HUES48 (cell line): Measurements from ENCODE around the gene TMEM131L.
"Not testable (repeated sequence)": the region's sequence is repeated elsewhere in the genome, so short reads cannot be mapped to it uniquely, and the experiment has no call there.

Source experiments
- H3K27ac ChIP-seq: one replicate; pipeline ENCODE4 v1.7.0; 2013; ENCODE audit warnings: low read depth, low read length, inconsistent platforms
- H3K27me3 ChIP-seq: 2 replicates; pipeline ENCODE4 v1.6.1; 2013; ENCODE audit warnings: mild to moderate bottlenecking, low read length; ENCODE audit not compliant: control insufficient read depth, insufficient read depth
- H3K36me3 ChIP-seq: 2 replicates; pipeline ENCODE4 v1.6.1; 2013; ENCODE audit warnings: low read length; ENCODE audit not compliant: control insufficient read depth, insufficient read depth
- H3K4me1 ChIP-seq: 2 replicates; pipeline ENCODE4 v1.6.1; 2013; ENCODE audit warnings: mild to moderate bottlenecking, low read length; ENCODE audit not compliant: control insufficient read depth, insufficient read depth
- H3K4me3 ChIP-seq: 2 replicates; pipeline ENCODE4 v1.5.1; 2013; ENCODE audit warnings: mild to moderate bottlenecking, low read depth, low read length
- H3K9ac ChIP-seq: 2 replicates; pipeline ENCODE4 v1.6.1; 2013; ENCODE audit warnings: mild to moderate bottlenecking, low read depth, low read length, moderate library complexity
- H3K9me3 ChIP-seq: 2 replicates; pipeline ENCODE4 v1.6.1; 2013; ENCODE audit warnings: low read length; ENCODE audit not compliant: control insufficient read depth, insufficient read depth

TMEM131L gene

DNA sequence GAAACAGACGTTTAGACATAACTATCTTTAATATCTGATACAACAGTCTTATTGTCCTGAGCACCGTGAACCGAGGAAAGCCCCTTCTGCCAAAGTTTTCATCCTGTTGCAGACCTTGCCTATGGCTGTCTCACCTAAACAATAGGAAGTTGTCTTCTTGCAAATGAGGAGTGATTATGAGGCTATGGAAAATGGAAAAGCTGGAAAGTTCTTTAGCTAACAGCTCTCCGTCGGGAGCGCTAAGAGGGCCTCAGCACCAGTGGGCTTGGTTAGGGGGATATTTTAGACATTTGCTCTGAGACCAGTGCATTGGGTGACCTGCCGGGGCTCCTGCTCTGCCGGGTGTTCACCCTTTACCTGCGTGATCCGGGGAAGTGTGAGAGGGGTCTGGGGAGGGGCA lies 28.4 kb downstream of the TMEM131L start:
- Histone ChIP-seq H3K4me1 (peaks cover 58% of the 10 kb centered on the region), H3K4me3 (no peak overlapping the region), H3K9ac (no peak overlapping the region)

GRCh38 chr4:153495480-153496193 lies 29.5 kb downstream of the TMEM131L start:
- H3K27ac ChIP-seq: peak overlapping the region; percentile 62
- H3K9ac ChIP-seq: 0 out of 2 replicates have a peak overlapping the region, but pooled peaks have one; percentile 41
- H3K4me1 ChIP-seq: peaks cover 48% of the 10 kb centered on the region
- no peaks in the 10 kb centered on the region for H3K9me3 ChIP-seq
- no peaks in the 10 kb centered on the region for H3K36me3 ChIP-seq
- H3K4me3 ChIP-seq: no peak overlapping the region
- H3K27me3 ChIP-seq: no peaks in the 10 kb centered on the region

More for the DNA sequence above, 28.4 kb downstream of the TMEM131L start:
- Histone ChIP-seq H3K36me3 (no peaks in the 10 kb centered on the region), H3K9me3 (no peaks in the 10 kb centered on the region), H3K27ac (peak overlapping the region; percentile 4), H3K27me3 (no peaks in the 10 kb centered on the region)

- H3K27me3 ChIP-seq: no peaks in the 10 kb centered on the region
- no peak overlapping the region for H3K9ac ChIP-seq
These were observed 31.0 kb downstream of the TMEM131L start for GRCh38 chr4:153497091-153497531.

DNA sequence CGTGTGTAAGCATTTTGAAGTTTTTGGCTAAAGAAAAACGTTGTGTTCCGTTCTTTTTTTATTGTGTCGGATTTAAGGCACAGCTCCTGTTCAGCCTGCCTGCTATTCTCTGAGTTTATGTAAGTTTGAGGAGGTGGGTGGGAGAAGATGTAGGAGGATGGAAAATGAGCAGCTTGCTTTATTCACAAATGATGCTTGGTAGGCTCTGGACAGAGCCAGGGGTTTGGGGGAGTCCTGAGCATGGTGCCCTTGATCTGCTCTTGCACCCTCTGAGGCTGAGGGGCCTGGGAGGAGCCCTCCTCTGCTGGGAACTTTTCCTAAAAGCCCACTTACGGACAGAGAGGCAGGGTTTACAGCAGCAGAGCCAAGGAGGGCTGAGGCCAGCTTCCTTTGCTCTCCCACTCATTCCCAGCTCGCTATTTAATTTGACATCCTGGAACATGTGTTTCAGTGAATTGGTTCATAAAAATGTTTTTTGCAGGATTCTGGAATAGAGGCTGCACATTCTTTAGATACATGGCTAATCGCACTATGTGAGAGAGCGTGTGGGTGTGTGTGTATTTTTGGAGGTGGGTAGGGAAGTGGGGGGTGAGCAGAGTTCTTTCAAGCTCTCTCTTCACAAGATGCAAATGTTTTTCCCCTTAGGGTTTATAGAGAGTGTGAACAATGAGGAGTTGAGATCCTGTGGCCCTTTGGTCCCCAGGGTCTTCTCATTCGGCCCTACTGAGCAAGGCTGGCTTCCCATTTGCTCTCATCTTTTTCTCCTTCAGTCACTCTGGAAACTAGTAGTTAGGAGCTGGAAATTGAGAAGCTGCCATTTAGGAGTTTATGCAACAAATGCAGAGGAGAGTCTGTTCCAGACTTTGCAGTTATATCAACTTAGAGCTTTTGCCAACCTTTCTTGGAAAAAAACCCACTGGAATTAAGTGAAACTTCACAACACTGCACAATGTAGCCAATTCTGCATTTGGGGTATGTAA lies 32.1 kb downstream of the TMEM131L start:
- Histone ChIP-seq H3K4me1 (peaks cover 48% of the 10 kb centered on the region), H3K9me3 (no peaks in the 10 kb centered on the region), H3K9ac (no peak overlapping the region), H3K27me3 (no peaks in the 10 kb centered on the region), H3K36me3 (no peaks in the 10 kb centered on the region), H3K4me3 (no peak overlapping the region), H3K27ac (peak overlapping the region; percentile 52)

More at GRCh38 chr4:153497091-153497531, 31.0 kb downstream of the TMEM131L start:
- Histone ChIP-seq H3K27ac (peak overlapping the region; percentile 67), H3K4me1 (peaks cover 48% of the 10 kb centered on the region), H3K9me3 (no peaks in the 10 kb centered on the region), H3K36me3 (no peaks in the 10 kb centered on the region), H3K4me3 (no peak overlapping the region)

- no peak overlapping the region for H3K9ac ChIP-seq
- no peak overlapping the region for H3K27ac ChIP-seq
- H3K4me3 ChIP-seq: no peak overlapping the region
- no peaks in the 10 kb centered on the region for H3K9me3 ChIP-seq
- H3K4me1 ChIP-seq: peaks cover 42% of the 10 kb centered on the region
- no peaks in the 10 kb centered on the region for H3K36me3 ChIP-seq
- no peaks in the 10 kb centered on the region for H3K27me3 ChIP-seq
These were observed 32.8 kb downstream of the TMEM131L start for GRCh38 chr4:153499005-153499404.

DNA sequence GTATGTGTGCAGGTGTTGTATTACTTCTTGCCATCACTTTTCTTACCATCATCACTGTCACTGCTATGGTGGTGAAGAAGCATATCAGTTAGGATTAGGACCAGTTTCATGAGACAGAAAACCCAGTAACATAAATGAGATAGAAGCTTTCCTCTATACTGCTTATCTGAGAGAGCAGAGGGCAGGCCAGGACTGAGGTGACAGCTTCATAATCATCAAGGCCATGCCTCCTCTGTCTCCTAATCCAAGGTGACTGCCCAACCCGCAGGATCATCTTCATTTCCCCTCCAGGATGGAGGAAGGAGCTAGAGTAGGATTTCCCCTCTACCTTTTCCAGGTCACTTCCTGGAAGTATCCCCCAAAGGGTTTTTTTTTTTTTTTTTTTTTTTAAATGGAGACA lies 35.4 kb downstream of the TMEM131L start:
- Histone ChIP-seq H3K4me3 (no peak overlapping the region), H3K27me3 (no peaks in the 10 kb centered on the region), H3K27ac (no peak overlapping the region), H3K9me3 (no peaks in the 10 kb centered on the region), H3K9ac (no peak overlapping the region), H3K36me3 (0 out of 2 replicates have a peak, but pooled peaks cover 4% of the 10 kb centered on the region), H3K4me1 (peaks cover 19% of the 10 kb centered on the region)

DNA sequence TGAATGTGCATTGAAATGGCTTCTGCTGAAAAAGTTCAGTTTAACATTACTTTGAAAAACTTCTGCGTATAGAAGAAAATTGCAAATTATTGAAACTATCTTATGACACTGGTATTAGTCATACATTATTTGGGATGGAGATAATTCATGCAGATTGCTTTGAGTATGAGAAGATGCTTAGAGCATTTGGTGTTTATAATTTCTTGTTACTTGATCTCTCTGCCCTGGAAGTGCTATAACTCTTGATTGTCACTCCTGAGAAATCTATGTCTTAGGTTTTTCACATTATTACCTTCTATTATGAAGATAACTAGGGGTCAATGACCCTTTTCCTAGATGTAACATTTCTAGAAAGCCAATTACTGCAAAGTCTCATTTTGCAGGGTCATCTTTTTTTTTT lies 36.4 kb downstream of the TMEM131L start:
- Histone ChIP-seq H3K4me3 (no peak overlapping the region), H3K27ac (no peak overlapping the region), H3K9me3 (no peaks in the 10 kb centered on the region), H3K4me1 (peaks cover 20% of the 10 kb centered on the region), H3K36me3 (0 out of 2 replicates have a peak, but pooled peaks cover 4% of the 10 kb centered on the region), H3K9ac (no peak overlapping the region), H3K27me3 (no peaks in the 10 kb centered on the region)

DNA sequence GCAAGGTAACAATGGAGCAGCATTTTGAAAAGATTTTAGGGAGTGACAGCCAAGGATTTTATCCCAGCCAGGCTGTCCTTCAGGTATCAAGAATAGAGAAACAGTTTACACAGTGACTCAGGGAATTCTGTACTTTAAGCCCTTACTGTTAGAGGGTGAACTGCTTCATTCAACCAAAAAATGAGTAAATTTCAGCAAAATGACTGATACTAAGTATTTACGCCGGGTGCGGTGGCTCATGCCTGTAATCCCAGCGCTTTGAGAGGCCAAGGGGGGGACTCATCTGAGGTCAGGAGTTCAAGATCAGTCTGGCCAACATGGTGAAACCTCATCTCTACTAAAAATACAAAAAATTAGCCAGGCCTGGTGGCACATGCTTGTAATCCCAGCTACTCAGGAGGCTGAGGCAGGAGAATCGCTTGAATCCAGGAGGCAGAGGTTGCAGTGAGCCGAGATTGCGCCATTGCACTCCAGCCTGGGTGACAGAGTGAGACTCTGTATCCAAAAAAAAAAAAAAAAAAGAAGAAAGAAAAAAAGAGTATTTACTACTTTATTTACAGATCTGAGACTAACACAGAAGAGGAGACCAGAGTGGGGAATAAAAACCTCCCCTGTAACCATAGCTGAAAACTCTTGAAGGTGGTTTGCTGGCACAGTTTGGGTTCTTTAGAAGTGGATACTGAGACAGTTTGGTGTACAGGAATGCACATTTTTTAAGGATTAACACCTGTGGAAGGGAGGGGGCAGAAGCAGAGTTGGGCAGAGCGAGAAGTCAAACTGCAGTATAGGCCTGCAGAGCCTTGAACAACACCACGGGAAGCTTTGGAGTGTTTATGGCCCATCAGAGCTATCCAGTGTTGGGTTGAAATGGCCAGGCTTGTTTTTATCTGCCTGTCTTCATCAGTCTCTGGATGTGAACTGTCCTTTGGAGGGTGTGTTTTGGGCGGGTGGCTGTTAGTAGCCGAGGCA lies 40.5 kb downstream of the TMEM131L start:
- Histone ChIP-seq H3K27ac (no peak overlapping the region), H3K27me3 (no peaks in the 10 kb centered on the region), H3K4me1 (peaks cover 10% of the 10 kb centered on the region), H3K36me3 (peaks cover 7% of the 10 kb centered on the region; the same call in 1 of the 2 replicates), H3K4me3 (no peak overlapping the region), H3K9ac (no peak overlapping the region), H3K9me3 (no peaks in the 10 kb centered on the region)

DNA sequence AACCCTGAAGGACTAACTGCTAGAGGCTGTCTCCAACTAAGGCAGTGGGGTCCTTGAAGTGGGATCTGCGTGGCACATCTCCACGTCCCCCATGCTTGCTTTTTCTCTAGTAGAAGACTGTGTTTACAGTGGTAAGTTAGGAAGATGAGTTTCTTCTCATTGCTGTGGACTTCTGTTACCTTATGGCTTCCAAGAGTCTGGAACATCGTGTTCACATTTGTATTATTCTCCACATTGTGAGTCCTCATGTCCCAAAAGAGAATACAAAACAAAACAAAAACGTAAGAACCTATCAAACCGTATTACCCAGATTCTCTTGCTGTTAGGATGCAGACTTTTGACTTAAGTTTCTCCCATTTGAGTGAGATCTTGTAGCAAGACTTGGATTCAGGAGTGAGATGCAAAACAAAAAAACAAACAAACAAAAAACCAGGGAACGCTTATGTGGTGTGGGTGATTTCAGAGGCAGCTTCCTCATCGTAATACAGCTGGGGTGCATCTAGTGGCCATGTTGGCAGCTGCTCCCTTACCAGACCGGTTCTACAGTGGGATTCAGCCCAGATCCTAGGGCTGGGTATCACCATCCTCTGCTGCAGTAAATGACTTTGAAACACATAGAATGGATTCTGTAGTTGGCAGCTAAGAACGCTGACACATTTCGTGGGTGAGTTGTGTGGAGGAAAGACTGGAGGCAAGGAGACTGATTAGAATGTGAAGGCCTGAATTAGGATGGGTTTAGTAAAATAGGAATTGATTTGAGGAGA lies 41.3 kb downstream of the TMEM131L start:
- H3K36me3 ChIP-seq: peaks cover 7% of the 10 kb centered on the region; the same call in 1 of the 2 replicates
- no peaks in the 10 kb centered on the region for H3K9me3 ChIP-seq
- no peak overlapping the region for H3K9ac ChIP-seq
- no peak overlapping the region for H3K27ac ChIP-seq
- H3K4me1 ChIP-seq: peaks cover 10% of the 10 kb centered on the region
- no peak overlapping the region for H3K4me3 ChIP-seq
- no peaks in the 10 kb centered on the region for H3K27me3 ChIP-seq

GRCh38 chr4:153509212-153509611 lies 43.1 kb downstream of the TMEM131L start:
- not testable (repeated sequence) for H3K27ac ChIP-seq, H3K9ac ChIP-seq, H3K36me3 ChIP-seq, H3K9me3 ChIP-seq, H3K27me3 ChIP-seq, H3K4me3 ChIP-seq
- H3K4me1 ChIP-seq: peaks cover 27% of the 10 kb centered on the region
